HEK293 (cell line): ENCODE measurements around the gene GDPGP1.

ENCODE experiments used
- CTCF ChIA-PET: fragments of 350-600 bp; formaldehyde crosslinking; extraction: SDS; loops from one replicate; lab custom pipeline; 2021; ENCODE audit warnings: antibody characterized with exemption; lab: Yijun Ruan, JAX
- POLR2A ChIA-PET: fragments of 300-600 bp; formaldehyde crosslinking; extraction: SDS; loops from one replicate; lab custom pipeline; 2020; ENCODE audit warnings: antibody characterized with exemption, inconsistent platforms; lab: Yijun Ruan, JAX
- H3K27ac ChIP-seq: fragments of 200-500 bp; sonication (Bioruptor generic); 2 replicates; pipeline ENCODE4 v1.5.1; 2014; ENCODE audit warnings: low read depth, low read length, control low read depth, inconsistent platforms; ENCODE audit errors: extremely low read depth
- H3K36me3 ChIP-seq, 2 experiments: fragments of 200-500 bp in 1 of 2; sonication (Bioruptor generic) in 1 of 2; 1 replicate in 1 of 2; 2 replicates in 1 of 2; pipeline ENCODE4 v1.5.1; 2014 to 2017; ENCODE audit warnings: inconsistent platforms in 2 of 2, low read length in 2 of 2; ENCODE audit not compliant: control insufficient read depth in 2 of 2, insufficient read depth in 1 of 2
- H3K4me1 ChIP-seq: fragments of 200-500 bp; sonication (Bioruptor generic); 2 replicates; pipeline ENCODE4 v1.5.1; 2014; ENCODE audit warnings: mild to moderate bottlenecking, low read length, inconsistent platforms; ENCODE audit not compliant: control insufficient read depth, insufficient read depth
- H3K4me3 ChIP-seq: 2 replicates; pipeline ENCODE4 v1.5.1; 2011; ENCODE audit warnings: low read depth, mild to moderate bottlenecking, control low read depth, low read length, moderate library complexity
- H3K9me3 ChIP-seq: fragments of 200-500 bp; sonication (Bioruptor generic); 2 replicates; pipeline ENCODE4 v1.5.1; 2014; ENCODE audit warnings: low read depth, low read length, inconsistent platforms; ENCODE audit not compliant: control insufficient read depth, insufficient read depth
- ELK4 ChIP-seq: IDR thresholded peaks from 2 replicates; pipeline ENCODE4 v1.6.1; 2011; ENCODE audit warnings: mild to moderate bottlenecking, low read depth, low read length, borderline replicate concordance
- MEIS1 ChIP-seq: sonication (generic); formaldehyde crosslinking; IDR thresholded peaks from 2 replicates; pipeline ENCODE4 v1.8.1; 2022; ENCODE audit warnings: missing genetic modification reagents, mild to moderate bottlenecking, borderline replicate concordance
- MZF1 ChIP-seq: fragments of 450-650 bp; formaldehyde crosslinking; IDR thresholded peaks from 2 replicates; pipeline ENCODE4 v1.5.1; 2017; ENCODE audit warnings: missing biosample characterization, missing genetic modification characterization, borderline replicate concordance
- REPIN1 ChIP-seq: fragments of 450-650 bp; formaldehyde crosslinking; IDR thresholded peaks from 2 replicates; pipeline ENCODE4 v1.5.1; 2017; ENCODE audit warnings: missing biosample characterization, missing genetic modification characterization, low read depth
- SCRT2 ChIP-seq: fragments of 450-650 bp; formaldehyde crosslinking; IDR thresholded peaks from 2 replicates; pipeline ENCODE4 v1.5.1; 2016; ENCODE audit warnings: missing biosample characterization, missing genetic modification characterization
- SP2 ChIP-seq: fragments of 450-650 bp; formaldehyde crosslinking; IDR thresholded peaks from 2 replicates; pipeline ENCODE4 v1.5.1; 2016; ENCODE audit warnings: missing biosample characterization, missing genetic modification characterization
- SP7 ChIP-seq: fragments of 450-650 bp; formaldehyde crosslinking; IDR thresholded peaks from 2 replicates; pipeline ENCODE4 v1.5.1; 2016; ENCODE audit warnings: missing biosample characterization, missing genetic modification characterization
- ZBTB48 ChIP-seq: fragments of 450-650 bp; formaldehyde crosslinking; IDR thresholded peaks from 2 replicates; pipeline ENCODE4 v1.5.1; 2016; ENCODE audit warnings: missing biosample characterization, missing genetic modification characterization
- ZFP37 ChIP-seq: fragments of 450-650 bp; formaldehyde crosslinking; IDR thresholded peaks from 2 replicates; pipeline ENCODE4 v1.5.1; 2016; ENCODE audit warnings: missing biosample characterization, missing genetic modification characterization
- ZIC2 ChIP-seq: fragments of 450-650 bp; formaldehyde crosslinking; IDR thresholded peaks from 2 replicates; pipeline ENCODE4 v1.5.1; 2016; ENCODE audit warnings: missing biosample characterization, missing genetic modification characterization
- ZNF223 ChIP-seq: fragments of 450-650 bp; formaldehyde crosslinking; IDR thresholded peaks from 2 replicates; pipeline ENCODE4 v1.5.1; 2016; ENCODE audit warnings: missing biosample characterization, missing genetic modification characterization
- ZNF23 ChIP-seq: fragments of 450-650 bp; formaldehyde crosslinking; IDR thresholded peaks from 2 replicates; pipeline ENCODE4 v1.5.1; 2016; ENCODE audit warnings: missing biosample characterization, missing genetic modification characterization, borderline replicate concordance
- ZNF274 ChIP-seq, 2 experiments: fragments of 200-500 bp in 1 of 2; fragments of 450-650 bp in 1 of 2; sonication (Bioruptor generic) in 1 of 2; formaldehyde crosslinking in 1 of 2; IDR thresholded peaks; 2 replicates each; pipeline versions ENCODE4 v1.5.1 to v1.6.1; 2014 to 2016; ENCODE audit warnings: borderline replicate concordance in 1 of 2, inconsistent platforms in 1 of 2, low read length in 1 of 2, missing biosample characterization in 1 of 2, missing genetic modification characterization in 1 of 2
- ZNF280C ChIP-seq: fragments of 450-650 bp; formaldehyde crosslinking; IDR thresholded peaks from 2 replicates; pipeline ENCODE4 v1.5.1; 2016; ENCODE audit warnings: missing biosample characterization, missing genetic modification characterization
- ZNF292 ChIP-seq: fragments of 450-650 bp; formaldehyde crosslinking; IDR thresholded peaks from 2 replicates; pipeline ENCODE4 v1.5.1; 2016; ENCODE audit warnings: low read depth, missing biosample characterization, missing genetic modification characterization, borderline replicate concordance
- ZNF341 ChIP-seq: fragments of 450-650 bp; formaldehyde crosslinking; IDR thresholded peaks from 2 replicates; pipeline ENCODE4; 2016; ENCODE audit warnings: low read depth, missing biosample characterization, missing genetic modification characterization
- ZNF391 ChIP-seq: fragments of 450-650 bp; formaldehyde crosslinking; IDR thresholded peaks from 2 replicates; pipeline ENCODE4 v1.5.1; 2016; ENCODE audit warnings: low read depth, missing biosample characterization, missing genetic modification characterization, borderline replicate concordance
- ZNF48 ChIP-seq: fragments of 450-650 bp; formaldehyde crosslinking; IDR thresholded peaks from 2 replicates; pipeline ENCODE4 v1.5.1; 2016; ENCODE audit warnings: missing biosample characterization, missing genetic modification characterization
- ZNF558 ChIP-seq: fragments of 450-650 bp; formaldehyde crosslinking; IDR thresholded peaks from 2 replicates; pipeline ENCODE4 v1.5.1; 2016; ENCODE audit warnings: missing biosample characterization, missing genetic modification characterization
- ZNF571 ChIP-seq: fragments of 450-650 bp; formaldehyde crosslinking; IDR thresholded peaks from 2 replicates; pipeline ENCODE4 v1.5.0; 2017; ENCODE audit warnings: missing biosample characterization, missing genetic modification characterization
- ZNF645 ChIP-seq: fragments of 450-650 bp; formaldehyde crosslinking; IDR thresholded peaks from 2 replicates; pipeline ENCODE4; 2016; ENCODE audit warnings: missing biosample characterization, missing genetic modification characterization
- ZNF660 ChIP-seq: fragments of 450-650 bp; IDR thresholded peaks from 2 replicates; pipeline ENCODE4 v1.5.1; 2018; ENCODE audit warnings: missing biosample characterization, mild to moderate bottlenecking, missing genetic modification characterization
- ZNF76 ChIP-seq: fragments of 450-650 bp; formaldehyde crosslinking; IDR thresholded peaks from 2 replicates; pipeline ENCODE4; 2016; ENCODE audit warnings: low read depth, missing biosample characterization, missing genetic modification characterization, borderline replicate concordance

Gene GDPGP1

GRCh38 chr15:90249203-90249863 lies 15.3 kb downstream of the GDPGP1 start, which contains the start of gene TTLL13 (continued):
- TF ChIP-seq ZNF571 (tag by site-specific recombination) (no peak), ZNF76 (peak; percentile 60), ZNF223 (peak; percentile 73), ZFP37 (tag by site-specific recombination) (no peak), ZNF274 (IDR thresholded peaks at IDR 0.05; ENCODE audit: low read length) (no peak), ZNF274 (tag by site-specific recombination; IDR thresholded peaks at IDR 0.05; ENCODE audit: borderline replicate concordance) (no peak), SP2 (tag by site-specific recombination) (peak; percentile 89), ZIC2 (tag by site-specific recombination) (peak; percentile 63), ZNF48 (tag by site-specific recombination) (no peak), ZNF660 (no peak), ZNF292 (tag by site-specific recombination) (no peak), SP7 (tag by site-specific recombination) (peak; percentile 43; the same call in 1 of the 2 replicates), ZNF341 (peak; percentile 60), ZBTB48 (tag by site-specific recombination) (no peak)

GRCh38 chr15:90257776-90258175 lies 23.8 kb downstream of the GDPGP1 start:
- Histone ChIP-seq H3K4me1 (no peaks in the 10 kb centered on the region), H3K4me3 (no peak overlapping the region), H3K36me3 (no peaks in the 10 kb centered on the region), H3K9me3 (no peaks in the 10 kb centered on the region), H3K27ac (no peak overlapping the region)
- TF ChIP-seq ZNF23 (tag by site-specific recombination): no peak
- no peak for TF ChIP-seq ZNF391 (tag by site-specific recombination)
- TF ChIP-seq ELK4: no peak
- TF ChIP-seq SCRT2 (tag by site-specific recombination): no peak
- no peak for TF ChIP-seq MEIS1 (CRISPR knock-in tag)
- TF ChIP-seq MZF1: no peak
- no peak for TF ChIP-seq ZNF280C
- no peak for TF ChIP-seq ZNF645
- no peak for TF ChIP-seq REPIN1 (tag by site-specific recombination)
- no peak for TF ChIP-seq ZNF558
- no peak for TF ChIP-seq ZNF223
- POLR2A ChIA-PET: interaction anchor here (1.2 kb wide), 1 partner anchor 8 kb away, joined by 3 read pairs; the partner anchor contains the start of gene TTLL13
- CTCF ChIA-PET: interaction anchor here (0.6 kb wide), 1 partner anchor 37 kb away, joined by 3 read pairs; no protein-coding TSS in a partner anchor
